ENCODE data around the gene GPR52. TPM values are rescaled to one million over a fixed set of nuclear protein-coding genes. Genes with fewer than 3 reads are reported as not detected.
"Not testable (repeated sequence)": the region's sequence is repeated elsewhere in the genome, so short reads cannot be mapped to it uniquely, and the experiment has no call there.

The GPR52 gene
- total RNA-seq (2014; rRNA removed; shearing (Covaris generic)), result not detected in 2 replicates

- no peak for DNase-seq (ENCODE audit: low read depth)
Measured at GRCh38 chr1:174447866-174448530, at the start of gene GPR52. TSS of gene GPR52 (plus strand) at chr1:174447964. CDS start at chr1:174448112, 148 bp downstream.

- DNase-seq (ENCODE audit: low read depth), result peak; percentile 66
Measured at GRCh38 chr1:174398246-174398645, 49.5 kb upstream of the GPR52 start.

- DNase-seq (ENCODE audit: low read depth), result no peak
Measured at GRCh38 chr1:174399211-174399610, 48.6 kb upstream of the GPR52 start.

- no peak for DNase-seq (ENCODE audit: low read depth)
Measured at GRCh38 chr1:174401075-174401474, 46.7 kb upstream of the GPR52 start.

- DNase-seq (ENCODE audit: low read depth), result no peak
Measured at GRCh38 chr1:174405219-174405618, 42.5 kb upstream of the GPR52 start.

GRCh38 chr1:174406421-174406820, 41.3 kb upstream of the GPR52 start:
- no peak for DNase-seq (ENCODE audit: low read depth)

GRCh38 chr1:174407665-174408064, 40.1 kb upstream of the GPR52 start:
- DNase-seq (ENCODE audit: low read depth), result no peak

- no peak for DNase-seq (ENCODE audit: low read depth)
Measured at GRCh38 chr1:174408146-174408545, 39.6 kb upstream of the GPR52 start.

- not testable (repeated sequence) for DNase-seq (ENCODE audit: low read depth)
Measured at GRCh38 chr1:174409801-174410200, 38.0 kb upstream of the GPR52 start.

GRCh38 chr1:174413632-174414031, 34.1 kb upstream of the GPR52 start:
- peak; percentile 35 for DNase-seq (ENCODE audit: low read depth)

- no peak for DNase-seq (ENCODE audit: low read depth)
Measured at GRCh38 chr1:174414203-174414602, 33.6 kb upstream of the GPR52 start.

- DNase-seq (ENCODE audit: low read depth), result no peak
Measured at GRCh38 chr1:174415506-174415905, 32.3 kb upstream of the GPR52 start.

GRCh38 chr1:174417921-174418320, 29.8 kb upstream of the GPR52 start:
- no peak for DNase-seq (ENCODE audit: low read depth)

GRCh38 chr1:174425121-174425520, 22.6 kb upstream of the GPR52 start:
- no peak for DNase-seq (ENCODE audit: low read depth)

- DNase-seq (ENCODE audit: low read depth), result no peak
Measured at GRCh38 chr1:174426153-174426552, 21.6 kb upstream of the GPR52 start.

- DNase-seq (ENCODE audit: low read depth), result no peak
Measured at GRCh38 chr1:174428033-174428432, 19.7 kb upstream of the GPR52 start.

- no peak for DNase-seq (ENCODE audit: low read depth)
Measured at GRCh38 chr1:174428739-174429138, 19.0 kb upstream of the GPR52 start.

- DNase-seq (ENCODE audit: low read depth), result peak; percentile 15
Measured at GRCh38 chr1:174433451-174433850, 14.3 kb upstream of the GPR52 start.

GRCh38 chr1:174445351-174445750, 2.4 kb upstream of the GPR52 start:
- DNase-seq (ENCODE audit: low read depth), result no peak

- no peak for DNase-seq (ENCODE audit: low read depth)
Measured at GRCh38 chr1:174445817-174446216, 1.9 kb upstream of the GPR52 start.

GRCh38 chr1:174448531-174448883, 743 bp downstream of the GPR52 start:
- no peak for DNase-seq (ENCODE audit: low read depth)

- DNase-seq (ENCODE audit: low read depth), result no peak
Measured at GRCh38 chr1:174448974-174449373, 1.2 kb downstream of the GPR52 start.

- no peak for DNase-seq (ENCODE audit: low read depth)
Measured at GRCh38 chr1:174451408-174451807, 3.6 kb downstream of the GPR52 start.

- DNase-seq (ENCODE audit: low read depth), result no peak
Measured at GRCh38 chr1:174465855-174466254, 18.1 kb downstream of the GPR52 start.

Data from Daoy (cell line).